WTC11 (cell line): Measurements from ENCODE around the gene LRIT3. TPM values are rescaled to one million over a fixed set of nuclear protein-coding genes. Genes with fewer than 3 reads are reported as not detected.
A peak's percentile ranks its signal among the peaks of the same experiment; 100 is the strongest.

Experiments
- ATAC-seq: fragments of 200-7000 bp; cut with Tn5 transposase; 2 replicates; pipeline ENCODE4 v1.10.0; 2021; ENCODE audit warnings: mild to moderate bottlenecking, moderate library complexity
- CTCF ChIA-PET: fragments of 300-600 bp; sonication (Branson Sonifier 250); formaldehyde crosslinking; loops from one replicate; lab custom pipeline; 2021; ENCODE audit warnings: antibody characterized with exemption; lab: Charles Lee
- POLR2A ChIA-PET: fragments of 350-600 bp; sonication (Branson Sonifier 250); formaldehyde crosslinking; loops from one replicate; lab custom pipeline; 2021; ENCODE audit warnings: antibody characterized with exemption; lab: Charles Lee
- DNase-seq: peaks from one replicate; pipeline ENCODE4 v3.0.0; 2021; ENCODE audit warnings: low spot score
- H3K27ac Mint-ChIP-seq: 2 replicates; pipeline ENCODE4 v1.8.0; 2021; ENCODE audit warnings: mixed read lengths
- H3K27me3 Mint-ChIP-seq: 2 replicates; pipeline ENCODE4 v1.8.0; 2021; ENCODE audit warnings: low read depth, mild to moderate bottlenecking, moderate library complexity, mixed read lengths
- H3K36me3 Mint-ChIP-seq: 2 replicates; pipeline ENCODE4 v1.8.0; 2021; ENCODE audit warnings: mixed read lengths
- H3K4me1 Mint-ChIP-seq: 2 replicates; pipeline ENCODE4 v1.8.0; 2022; ENCODE audit warnings: mixed read lengths
- H3K4me3 Mint-ChIP-seq: 2 replicates; pipeline ENCODE4 v1.8.0; 2021; ENCODE audit warnings: mild to moderate bottlenecking, moderate library complexity, mixed read lengths
- H3K9me3 Mint-ChIP-seq: 2 replicates; pipeline ENCODE4 v1.8.0; 2021; ENCODE audit warnings: mixed read lengths
- EMX1 ChIP-seq: fragments of 250-450 bp; sonication (Bioruptor Pico); IDR thresholded peaks from 2 replicates; pipeline ENCODE4 v1.8.0; 2021; ENCODE audit warnings: mild to moderate bottlenecking
- JUN ChIP-seq: sonication (generic); formaldehyde crosslinking; IDR thresholded peaks from 2 replicates; pipeline ENCODE4 v1.8.0; 2023; ENCODE audit warnings: mild to moderate bottlenecking, missing genetic modification reagents
- MYBL2 ChIP-seq: sonication (generic); formaldehyde crosslinking; IDR thresholded peaks from 2 replicates; pipeline ENCODE4 v1.8.1; 2023; ENCODE audit warnings: mild to moderate bottlenecking, moderate library complexity, missing genetic modification reagents
- ZNF671 ChIP-seq: fragments of 250-450 bp; sonication (Bioruptor Pico); IDR thresholded peaks from 2 replicates; pipeline ENCODE4 v1.8.0; 2021; ENCODE audit warnings: mild to moderate bottlenecking
- total RNA-seq: library from RNA; stranded (reverse); gene quantifications from 3 replicates; pipeline ENCODE4 v1.2.3, GENCODE V29; 2021
- TF ChIP-seq, protein P1 (sequence below): sonication (generic); formaldehyde crosslinking; IDR thresholded peaks from 2 replicates; pipeline ENCODE4 v1.8.0; 2022; ENCODE audit warnings: mild to moderate bottlenecking, missing genetic modification reagents
- TF ChIP-seq, protein P2 (sequence below): sonication (generic); formaldehyde crosslinking; IDR thresholded peaks from 2 replicates; pipeline ENCODE4 v1.8.1; 2023; ENCODE audit warnings: mild to moderate bottlenecking, missing genetic modification reagents
- TF ChIP-seq, protein P3 (sequence below): sonication (generic); formaldehyde crosslinking; IDR thresholded peaks from 2 replicates; pipeline ENCODE4 v1.8.1; 2023; ENCODE audit warnings: mild to moderate bottlenecking, moderate library complexity, missing genetic modification reagents
- TF ChIP-seq, protein P4 (sequence below): fragments of 250-450 bp; sonication (Bioruptor Pico); IDR thresholded peaks from 2 replicates; pipeline ENCODE4 v1.9.0; 2021; ENCODE audit warnings: mild to moderate bottlenecking, borderline replicate concordance

Gene LRIT3
- total RNA-seq, 1 experiment from 2014 or later: 0.11 TPM

DNA sequence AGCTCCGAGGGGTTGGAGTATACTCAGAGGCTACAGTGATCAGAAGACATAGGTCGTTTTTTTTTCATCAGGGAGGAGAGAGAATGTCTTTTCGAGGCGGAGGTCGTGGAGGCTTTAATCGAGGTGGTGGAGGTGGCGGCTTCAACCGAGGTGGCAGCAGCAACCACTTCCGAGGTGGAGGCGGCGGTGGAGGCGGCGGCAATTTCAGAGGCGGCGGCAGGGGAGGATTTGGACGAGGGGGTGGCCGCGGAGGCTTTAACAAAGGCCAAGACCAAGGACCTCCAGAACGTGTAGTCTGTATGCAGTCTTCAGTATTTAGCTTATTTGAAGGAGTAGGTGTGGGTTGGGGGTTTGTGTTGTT is 31.8 kb upstream of the LRIT3 start:
- H3K36me3 Mint-ChIP-seq: peaks cover 33% of the 10 kb centered on the region
- DNase-seq: no peak
- TF ChIP-seq JUN: no peak
- 0 out of 2 replicates have a peak, but pooled peaks have one; percentile 1 for TF ChIP-seq MYBL2 (CRISPR knock-in tag)
- TF ChIP-seq, all 79 proteins: peak for 1
- peak overlapping the region; percentile 97 for H3K27ac Mint-ChIP-seq
- H3K4me3 Mint-ChIP-seq: peak overlapping the region; percentile 97
- H3K4me1 Mint-ChIP-seq: peaks cover 17% of the 10 kb centered on the region
- ATAC-seq: no peak
- no peaks in the 10 kb centered on the region for H3K9me3 Mint-ChIP-seq
- no peaks in the 10 kb centered on the region for H3K27me3 Mint-ChIP-seq
- CTCF ChIA-PET: interaction anchor here (1.5 kb wide), 1 partner anchor 12 kb away, joined by 6 read pairs; no protein-coding TSS in a partner anchor
- POLR2A ChIA-PET: interaction anchor here (0.9 kb wide), 1 partner anchor 115 kb away, joined by 3 read pairs; no protein-coding TSS in a partner anchor

DNA sequence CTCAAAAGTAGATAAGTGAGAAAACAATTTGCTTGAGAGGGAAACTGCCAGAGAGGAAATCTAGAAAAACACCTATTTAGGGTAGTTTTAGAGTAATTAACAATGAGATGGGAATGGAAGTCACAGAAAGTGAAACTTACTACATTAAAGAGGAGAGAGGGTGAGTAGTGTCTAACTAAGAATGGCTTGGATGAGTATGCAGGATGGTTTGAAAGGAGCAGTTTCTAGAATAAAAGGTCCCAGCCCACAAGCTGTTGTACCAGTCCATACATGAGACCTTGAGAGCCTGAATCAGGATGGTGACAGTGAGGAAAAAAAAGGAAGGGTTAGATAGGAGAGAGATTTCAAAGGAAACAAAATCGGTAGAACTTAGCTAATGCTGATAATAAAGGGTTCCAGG is 31.0 kb upstream of the LRIT3 start:
- ChIA-PET POLR2A (interaction anchor here (0.9 kb wide), 1 partner anchor 116 kb away, joined by 3 read pairs; no protein-coding TSS in a partner anchor), CTCF (interaction anchor here (1.5 kb wide), 1 partner anchor 114 kb away, joined by 3 read pairs; the partner anchor contains the start of gene CASP6)
- Mint-ChIP-seq H3K9me3 (no peaks in the 10 kb centered on the region), H3K27me3 (no peaks in the 10 kb centered on the region), H3K27ac (peak overlapping the region; percentile 15; the same call in 1 of the 2 replicates), H3K4me1 (peaks cover 16% of the 10 kb centered on the region), H3K36me3 (peaks cover 39% of the 10 kb centered on the region), H3K4me3 (peak overlapping the region; percentile 97)
- ATAC-seq (no peak), DNase-seq (no peak)
- TF ChIP-seq ZNF671 (CRISPR knock-in tag): no peak
- TF ChIP-seq, protein P1, sequence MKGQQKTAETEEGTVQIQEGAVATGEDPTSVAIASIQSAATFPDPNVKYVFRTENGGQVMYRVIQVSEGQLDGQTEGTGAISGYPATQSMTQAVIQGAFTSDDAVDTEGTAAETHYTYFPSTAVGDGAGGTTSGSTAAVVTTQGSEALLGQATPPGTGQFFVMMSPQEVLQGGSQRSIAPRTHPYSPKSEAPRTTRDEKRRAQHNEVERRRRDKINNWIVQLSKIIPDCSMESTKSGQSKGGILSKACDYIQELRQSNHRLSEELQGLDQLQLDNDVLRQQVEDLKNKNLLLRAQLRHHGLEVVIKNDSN (CRISPR knock-in tag): no peak

DNA sequence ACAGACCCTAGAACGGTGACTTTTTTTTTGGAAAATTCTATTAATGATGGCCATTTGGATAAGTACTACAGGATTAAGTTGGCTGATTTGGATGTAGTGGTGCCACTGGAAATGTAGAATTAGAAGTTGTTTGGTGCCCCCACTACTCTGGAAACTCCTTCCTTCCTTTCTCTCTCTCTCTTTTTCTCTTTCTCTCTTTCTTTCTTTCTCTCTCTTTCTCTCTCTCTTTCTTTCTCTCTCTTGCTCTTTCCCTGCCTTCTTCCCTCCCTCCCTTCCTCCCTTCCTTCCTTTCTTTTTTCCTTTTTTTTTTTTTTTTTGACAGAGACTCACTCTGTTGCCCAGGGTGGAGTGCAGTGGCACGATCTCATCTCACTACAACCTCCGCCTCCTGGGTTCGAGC is 29.6 kb upstream of the LRIT3 start:
- ATAC-seq (no peak), DNase-seq (no peak)
- H3K9me3 Mint-ChIP-seq: no peaks in the 10 kb centered on the region
- CTCF ChIA-PET: no interaction called here
- H3K27me3 Mint-ChIP-seq: no peaks in the 10 kb centered on the region
- H3K4me3 Mint-ChIP-seq: no peak overlapping the region
- H3K4me1 Mint-ChIP-seq: peaks cover 16% of the 10 kb centered on the region
- no peak for TF ChIP-seq EMX1 (CRISPR knock-in tag)
- TF ChIP-seq, protein P2, sequence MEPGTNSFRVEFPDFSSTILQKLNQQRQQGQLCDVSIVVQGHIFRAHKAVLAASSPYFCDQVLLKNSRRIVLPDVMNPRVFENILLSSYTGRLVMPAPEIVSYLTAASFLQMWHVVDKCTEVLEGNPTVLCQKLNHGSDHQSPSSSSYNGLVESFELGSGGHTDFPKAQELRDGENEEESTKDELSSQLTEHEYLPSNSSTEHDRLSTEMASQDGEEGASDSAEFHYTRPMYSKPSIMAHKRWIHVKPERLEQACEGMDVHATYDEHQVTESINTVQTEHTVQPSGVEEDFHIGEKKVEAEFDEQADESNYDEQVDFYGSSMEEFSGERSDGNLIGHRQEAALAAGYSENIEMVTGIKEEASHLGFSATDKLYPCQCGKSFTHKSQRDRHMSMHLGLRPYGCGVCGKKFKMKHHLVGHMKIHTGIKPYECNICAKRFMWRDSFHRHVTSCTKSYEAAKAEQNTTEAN (CRISPR knock-in tag): no peak
- TF ChIP-seq MYBL2 (CRISPR knock-in tag): no peak
- TF ChIP-seq, protein P3, sequence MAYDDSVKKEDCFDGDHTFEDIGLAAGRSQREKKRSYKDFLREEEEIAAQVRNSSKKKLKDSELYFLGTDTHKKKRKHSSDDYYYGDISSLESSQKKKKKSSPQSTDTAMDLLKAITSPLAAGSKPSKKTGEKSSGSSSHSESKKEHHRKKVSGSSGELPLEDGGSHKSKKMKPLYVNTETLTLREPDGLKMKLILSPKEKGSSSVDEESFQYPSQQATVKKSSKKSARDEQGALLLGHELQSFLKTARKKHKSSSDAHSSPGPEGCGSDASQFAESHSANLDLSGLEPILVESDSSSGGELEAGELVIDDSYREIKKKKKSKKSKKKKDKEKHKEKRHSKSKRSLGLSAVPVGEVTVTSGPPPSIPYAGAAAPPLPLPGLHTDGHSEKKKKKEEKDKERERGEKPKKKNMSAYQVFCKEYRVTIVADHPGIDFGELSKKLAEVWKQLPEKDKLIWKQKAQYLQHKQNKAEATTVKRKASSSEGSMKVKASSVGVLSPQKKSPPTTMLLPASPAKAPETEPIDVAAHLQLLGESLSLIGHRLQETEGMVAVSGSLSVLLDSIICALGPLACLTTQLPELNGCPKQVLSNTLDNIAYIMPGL (CRISPR knock-in tag): no peak
- TF ChIP-seq, all 79 proteins: peak for 0
- Mint-ChIP-seq H3K36me3 (peaks cover 51% of the 10 kb centered on the region), H3K27ac (no peak overlapping the region)
- POLR2A ChIA-PET: interaction anchor here (0.5 kb wide), 1 partner anchor 252 kb away, joined by 8 read pairs; no protein-coding TSS in a partner anchor

DNA sequence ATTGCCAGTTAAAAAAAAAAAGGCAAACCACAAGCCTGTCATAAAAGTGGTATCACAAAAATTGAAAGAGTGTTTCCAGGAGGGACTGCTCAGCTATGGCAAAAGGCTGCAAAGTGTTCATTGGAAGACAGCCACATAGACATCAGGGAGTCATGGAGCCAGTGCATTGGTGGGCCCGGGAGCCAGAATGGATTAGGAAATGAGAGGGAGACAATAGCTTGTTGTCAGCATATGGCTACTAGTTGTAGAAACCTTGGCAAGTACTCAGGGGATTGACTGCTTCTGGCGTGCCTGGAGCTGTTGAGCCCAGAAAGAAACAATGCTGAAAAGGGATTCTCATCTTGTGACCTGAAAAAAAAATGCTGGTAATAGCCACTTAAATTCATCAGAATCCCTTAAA is 27.3 kb upstream of the LRIT3 start:
- no peaks in the 10 kb centered on the region for H3K9me3 Mint-ChIP-seq
- DNase-seq (no peak), ATAC-seq (no peak)
- H3K27me3 Mint-ChIP-seq: no peaks in the 10 kb centered on the region
- CTCF ChIA-PET: no interaction called here
- H3K36me3 Mint-ChIP-seq: peaks cover 64% of the 10 kb centered on the region
- no peak overlapping the region for H3K27ac Mint-ChIP-seq
- TF ChIP-seq, protein P4, sequence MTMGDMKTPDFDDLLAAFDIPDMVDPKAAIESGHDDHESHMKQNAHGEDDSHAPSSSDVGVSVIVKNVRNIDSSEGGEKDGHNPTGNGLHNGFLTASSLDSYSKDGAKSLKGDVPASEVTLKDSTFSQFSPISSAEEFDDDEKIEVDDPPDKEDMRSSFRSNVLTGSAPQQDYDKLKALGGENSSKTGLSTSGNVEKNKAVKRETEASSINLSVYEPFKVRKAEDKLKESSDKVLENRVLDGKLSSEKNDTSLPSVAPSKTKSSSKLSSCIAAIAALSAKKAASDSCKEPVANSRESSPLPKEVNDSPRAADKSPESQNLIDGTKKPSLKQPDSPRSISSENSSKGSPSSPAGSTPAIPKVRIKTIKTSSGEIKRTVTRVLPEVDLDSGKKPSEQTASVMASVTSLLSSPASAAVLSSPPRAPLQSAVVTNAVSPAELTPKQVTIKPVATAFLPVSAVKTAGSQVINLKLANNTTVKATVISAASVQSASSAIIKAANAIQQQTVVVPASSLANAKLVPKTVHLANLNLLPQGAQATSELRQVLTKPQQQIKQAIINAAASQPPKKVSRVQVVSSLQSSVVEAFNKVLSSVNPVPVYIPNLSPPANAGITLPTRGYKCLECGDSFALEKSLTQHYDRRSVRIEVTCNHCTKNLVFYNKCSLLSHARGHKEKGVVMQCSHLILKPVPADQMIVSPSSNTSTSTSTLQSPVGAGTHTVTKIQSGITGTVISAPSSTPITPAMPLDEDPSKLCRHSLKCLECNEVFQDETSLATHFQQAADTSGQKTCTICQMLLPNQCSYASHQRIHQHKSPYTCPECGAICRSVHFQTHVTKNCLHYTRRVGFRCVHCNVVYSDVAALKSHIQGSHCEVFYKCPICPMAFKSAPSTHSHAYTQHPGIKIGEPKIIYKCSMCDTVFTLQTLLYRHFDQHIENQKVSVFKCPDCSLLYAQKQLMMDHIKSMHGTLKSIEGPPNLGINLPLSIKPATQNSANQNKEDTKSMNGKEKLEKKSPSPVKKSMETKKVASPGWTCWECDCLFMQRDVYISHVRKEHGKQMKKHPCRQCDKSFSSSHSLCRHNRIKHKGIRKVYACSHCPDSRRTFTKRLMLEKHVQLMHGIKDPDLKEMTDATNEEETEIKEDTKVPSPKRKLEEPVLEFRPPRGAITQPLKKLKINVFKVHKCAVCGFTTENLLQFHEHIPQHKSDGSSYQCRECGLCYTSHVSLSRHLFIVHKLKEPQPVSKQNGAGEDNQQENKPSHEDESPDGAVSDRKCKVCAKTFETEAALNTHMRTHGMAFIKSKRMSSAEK (CRISPR knock-in tag): no peak
- POLR2A ChIA-PET: no interaction called here
- peaks cover 16% of the 10 kb centered on the region for H3K4me1 Mint-ChIP-seq
- H3K4me3 Mint-ChIP-seq: no peak overlapping the region
